ENCODE data around the gene JAZF1.
"Not testable (repeated sequence)": the region's sequence is repeated elsewhere in the genome, so short reads cannot be mapped to it uniquely, and the experiment has no call there.

JAZF1 gene

DNA sequence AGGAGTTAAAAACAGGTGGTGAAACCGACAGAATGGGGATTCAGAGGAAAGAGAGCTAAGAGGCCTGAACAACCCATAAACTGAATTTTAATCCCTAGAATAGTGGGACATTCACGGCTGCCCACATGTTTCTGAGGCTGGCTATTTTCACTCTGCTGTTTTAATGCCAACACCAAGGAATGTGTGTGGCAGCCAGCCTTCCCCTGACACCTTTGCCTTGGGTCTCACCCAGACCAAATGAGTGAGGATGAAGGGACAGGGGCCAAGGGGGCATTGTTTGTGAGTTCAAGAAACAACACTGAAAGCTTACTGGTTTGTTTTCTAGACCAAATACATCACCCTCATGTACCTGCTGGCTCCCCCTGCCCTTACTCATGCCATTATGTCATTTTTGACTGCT lies 164.3 kb downstream of the JAZF1 start:
- H3K27me3 ChIP-seq (ENCODE audit: insufficient read depth, poor library complexity, severe bottlenecking), result no peaks in the 10 kb centered on the region
- TF ChIP-seq, protein P1, sequence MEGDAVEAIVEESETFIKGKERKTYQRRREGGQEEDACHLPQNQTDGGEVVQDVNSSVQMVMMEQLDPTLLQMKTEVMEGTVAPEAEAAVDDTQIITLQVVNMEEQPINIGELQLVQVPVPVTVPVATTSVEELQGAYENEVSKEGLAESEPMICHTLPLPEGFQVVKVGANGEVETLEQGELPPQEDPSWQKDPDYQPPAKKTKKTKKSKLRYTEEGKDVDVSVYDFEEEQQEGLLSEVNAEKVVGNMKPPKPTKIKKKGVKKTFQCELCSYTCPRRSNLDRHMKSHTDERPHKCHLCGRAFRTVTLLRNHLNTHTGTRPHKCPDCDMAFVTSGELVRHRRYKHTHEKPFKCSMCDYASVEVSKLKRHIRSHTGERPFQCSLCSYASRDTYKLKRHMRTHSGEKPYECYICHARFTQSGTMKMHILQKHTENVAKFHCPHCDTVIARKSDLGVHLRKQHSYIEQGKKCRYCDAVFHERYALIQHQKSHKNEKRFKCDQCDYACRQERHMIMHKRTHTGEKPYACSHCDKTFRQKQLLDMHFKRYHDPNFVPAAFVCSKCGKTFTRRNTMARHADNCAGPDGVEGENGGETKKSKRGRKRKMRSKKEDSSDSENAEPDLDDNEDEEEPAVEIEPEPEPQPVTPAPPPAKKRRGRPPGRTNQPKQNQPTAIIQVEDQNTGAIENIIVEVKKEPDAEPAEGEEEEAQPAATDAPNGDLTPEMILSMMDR (IDR thresholded peaks at IDR 0.05; ENCODE audit: insufficient read depth, low read length), result no peak
- no peak for TF ChIP-seq POLR2AphosphoS5 (IDR thresholded peaks at IDR 0.05; ENCODE audit: low read depth)
- TF ChIP-seq SPI1 (IDR thresholded peaks at IDR 0.05; ENCODE audit: borderline replicate concordance, low read depth), result no peak
- TF ChIP-seq, protein P2, sequence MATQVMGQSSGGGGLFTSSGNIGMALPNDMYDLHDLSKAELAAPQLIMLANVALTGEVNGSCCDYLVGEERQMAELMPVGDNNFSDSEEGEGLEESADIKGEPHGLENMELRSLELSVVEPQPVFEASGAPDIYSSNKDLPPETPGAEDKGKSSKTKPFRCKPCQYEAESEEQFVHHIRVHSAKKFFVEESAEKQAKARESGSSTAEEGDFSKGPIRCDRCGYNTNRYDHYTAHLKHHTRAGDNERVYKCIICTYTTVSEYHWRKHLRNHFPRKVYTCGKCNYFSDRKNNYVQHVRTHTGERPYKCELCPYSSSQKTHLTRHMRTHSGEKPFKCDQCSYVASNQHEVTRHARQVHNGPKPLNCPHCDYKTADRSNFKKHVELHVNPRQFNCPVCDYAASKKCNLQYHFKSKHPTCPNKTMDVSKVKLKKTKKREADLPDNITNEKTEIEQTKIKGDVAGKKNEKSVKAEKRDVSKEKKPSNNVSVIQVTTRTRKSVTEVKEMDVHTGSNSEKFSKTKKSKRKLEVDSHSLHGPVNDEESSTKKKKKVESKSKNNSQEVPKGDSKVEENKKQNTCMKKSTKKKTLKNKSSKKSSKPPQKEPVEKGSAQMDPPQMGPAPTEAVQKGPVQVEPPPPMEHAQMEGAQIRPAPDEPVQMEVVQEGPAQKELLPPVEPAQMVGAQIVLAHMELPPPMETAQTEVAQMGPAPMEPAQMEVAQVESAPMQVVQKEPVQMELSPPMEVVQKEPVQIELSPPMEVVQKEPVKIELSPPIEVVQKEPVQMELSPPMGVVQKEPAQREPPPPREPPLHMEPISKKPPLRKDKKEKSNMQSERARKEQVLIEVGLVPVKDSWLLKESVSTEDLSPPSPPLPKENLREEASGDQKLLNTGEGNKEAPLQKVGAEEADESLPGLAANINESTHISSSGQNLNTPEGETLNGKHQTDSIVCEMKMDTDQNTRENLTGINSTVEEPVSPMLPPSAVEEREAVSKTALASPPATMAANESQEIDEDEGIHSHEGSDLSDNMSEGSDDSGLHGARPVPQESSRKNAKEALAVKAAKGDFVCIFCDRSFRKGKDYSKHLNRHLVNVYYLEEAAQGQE (IDR thresholded peaks at IDR 0.05; ENCODE audit: insufficient replicate concordance, low read depth), result no peak
- no peak for TF ChIP-seq GABPA (IDR thresholded peaks at IDR 0.05; ENCODE audit: low read depth)
- no peak for DNase-seq (ENCODE audit: low read depth in 1 of 2, low spot score in 1 of 2)
- no peak overlapping the region for H3K27ac ChIP-seq (replicated peaks)
- no peak overlapping the region for H3K4me3 ChIP-seq (replicated peaks; ENCODE audit: insufficient read depth, low read length)

DNA sequence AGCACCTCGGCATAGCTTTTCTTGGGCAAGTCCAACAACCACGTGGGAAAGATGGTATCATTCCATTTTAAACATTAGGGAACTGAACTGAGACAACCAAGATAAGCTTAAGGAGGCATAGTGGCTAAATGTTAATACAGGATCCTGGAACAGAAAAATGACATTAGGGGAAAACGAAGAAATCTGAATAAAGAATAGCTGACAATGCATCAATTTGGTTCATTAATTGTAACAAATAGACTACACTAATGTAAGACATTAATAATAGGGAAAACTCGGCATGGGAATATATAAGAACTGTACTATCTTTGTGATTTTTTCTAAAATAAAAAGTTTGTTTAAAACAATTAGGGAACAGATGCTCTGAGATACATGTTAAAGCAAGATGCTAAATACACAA lies 165.4 kb downstream of the JAZF1 start:
- no peak overlapping the region for H3K27ac ChIP-seq (replicated peaks)
- no peak for DNase-seq (ENCODE audit: low read depth in 1 of 2, low spot score in 1 of 2)
- no peak overlapping the region for H3K4me3 ChIP-seq (replicated peaks; ENCODE audit: insufficient read depth, low read length)
- TF ChIP-seq GABPA (IDR thresholded peaks at IDR 0.05; ENCODE audit: low read depth), result no peak
- H3K27me3 ChIP-seq (ENCODE audit: insufficient read depth, poor library complexity, severe bottlenecking), result no peaks in the 10 kb centered on the region

DNA sequence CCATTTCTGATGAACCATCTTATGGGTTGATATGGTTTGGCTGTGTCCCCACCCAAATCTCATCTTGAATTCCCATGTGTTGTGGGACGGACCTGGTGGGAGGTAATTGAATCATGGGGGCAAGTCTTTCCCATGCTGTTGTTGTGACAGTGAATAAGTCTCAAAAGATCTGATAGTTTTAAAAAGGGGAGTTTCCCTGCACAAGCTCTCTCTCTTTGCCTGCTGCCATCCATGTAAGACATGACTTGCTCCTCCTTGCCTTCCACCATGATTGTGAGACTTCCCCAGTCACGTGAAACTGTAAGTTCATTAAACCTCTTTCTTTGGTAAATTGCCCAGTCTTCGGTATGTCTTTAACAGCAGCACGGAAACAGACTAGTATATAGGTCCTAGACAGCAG lies 166.3 kb downstream of the JAZF1 start:
- H3K27ac ChIP-seq (replicated peaks); H3K4me3 ChIP-seq (replicated peaks; ENCODE audit: insufficient read depth, low read length); DNase-seq (ENCODE audit: low read depth in 1 of 2, low spot score in 1 of 2); H3K27me3 ChIP-seq (ENCODE audit: insufficient read depth, poor library complexity, severe bottlenecking): not testable (repeated sequence)

DNA sequence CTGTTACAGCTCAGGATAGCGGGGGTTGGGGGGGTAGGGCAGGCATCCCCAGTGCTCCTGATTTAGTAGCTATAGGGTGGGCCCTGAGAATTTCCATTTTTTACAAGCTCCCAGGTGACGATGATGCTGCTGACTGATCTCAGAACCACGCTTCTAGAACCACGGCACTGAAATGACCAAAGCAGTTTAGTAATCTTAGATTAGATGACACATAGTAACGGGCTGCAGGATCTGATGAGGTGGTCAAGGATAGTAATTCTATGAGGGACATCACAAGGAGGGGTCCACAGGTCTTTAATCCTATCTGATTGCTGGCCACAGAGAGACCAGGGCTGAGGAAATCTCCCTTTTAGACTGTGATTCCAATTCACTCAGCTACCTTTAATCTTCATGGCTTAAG lies 167.2 kb downstream of the JAZF1 start:
- TF ChIP-seq SPI1 (IDR thresholded peaks at IDR 0.05; ENCODE audit: borderline replicate concordance, low read depth), result no peak
- TF ChIP-seq, protein P1 (IDR thresholded peaks at IDR 0.05; ENCODE audit: insufficient read depth, low read length), result no peak
- TF ChIP-seq GABPA (IDR thresholded peaks at IDR 0.05; ENCODE audit: low read depth), result no peak
- TF ChIP-seq, protein P2 (IDR thresholded peaks at IDR 0.05; ENCODE audit: insufficient replicate concordance, low read depth), result no peak
- TF ChIP-seq POLR2AphosphoS5 (IDR thresholded peaks at IDR 0.05; ENCODE audit: low read depth), result no peak
- DNase-seq (ENCODE audit: low read depth in 1 of 2, low spot score in 1 of 2), result no peak
- Histone ChIP-seq H3K27me3 (ENCODE audit: insufficient read depth, poor library complexity, severe bottlenecking) (no peaks in the 10 kb centered on the region), H3K4me3 (replicated peaks; ENCODE audit: insufficient read depth, low read length) (no peak overlapping the region), H3K27ac (replicated peaks) (no peak overlapping the region)

DNA sequence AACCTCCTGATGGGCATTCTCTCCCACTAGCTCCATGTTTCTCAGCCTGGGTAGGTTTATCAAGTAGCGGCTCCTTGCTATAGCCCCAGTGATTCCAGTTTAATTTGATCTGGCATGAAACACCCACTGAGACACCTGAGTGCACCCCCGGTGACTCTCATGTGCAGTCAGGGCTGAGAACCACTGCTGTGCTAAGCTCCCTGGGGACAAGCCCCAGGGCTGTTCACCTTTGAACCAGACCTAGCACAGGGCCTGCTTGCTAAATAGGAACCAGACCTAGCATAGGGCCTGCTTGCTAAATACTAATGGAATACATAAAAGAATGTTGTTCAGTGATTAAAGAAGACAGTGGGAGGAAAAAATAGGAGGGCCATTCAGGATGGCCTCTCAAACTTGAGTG lies 167.6 kb downstream of the JAZF1 start:
- no peak for DNase-seq (ENCODE audit: low read depth in 1 of 2, low spot score in 1 of 2)
- TF ChIP-seq, protein P2 (IDR thresholded peaks at IDR 0.05; ENCODE audit: insufficient replicate concordance, low read depth), result no peak
- TF ChIP-seq, protein P1 (IDR thresholded peaks at IDR 0.05; ENCODE audit: insufficient read depth, low read length), result no peak
- TF ChIP-seq GABPA (IDR thresholded peaks at IDR 0.05; ENCODE audit: low read depth) (no peak), POLR2AphosphoS5 (IDR thresholded peaks at IDR 0.05; ENCODE audit: low read depth) (no peak), SPI1 (IDR thresholded peaks at IDR 0.05; ENCODE audit: borderline replicate concordance, low read depth) (no peak)
- Histone ChIP-seq H3K27me3 (ENCODE audit: insufficient read depth, poor library complexity, severe bottlenecking) (no peaks in the 10 kb centered on the region), H3K4me3 (replicated peaks; ENCODE audit: insufficient read depth, low read length) (no peak overlapping the region), H3K27ac (replicated peaks) (no peak overlapping the region)

All from HL-60 (cell line).